Camera-type eye (tissue), 1 donor: Measurements from ENCODE around the gene AMACR. TPM values are rescaled to one million over a fixed set of nuclear protein-coding genes. Genes with fewer than 3 reads are reported as not detected.

Experiments used
- total RNA-seq: library from RNA; depleted of rRNA; stranded (reverse); fragments of >200 nt; gene quantifications from one replicate; pipeline ENCODE4 v1.2.3, GENCODE V29; 2014

Gene AMACR
- 16.7 TPM for total RNA-seq

GRCh38 chr5:34007621-34008600, at the start of gene AMACR:
TSS of gene AMACR (minus strand) at chr5:34008050. CDS start at chr5:34008019, 31 bp downstream.

DNA sequence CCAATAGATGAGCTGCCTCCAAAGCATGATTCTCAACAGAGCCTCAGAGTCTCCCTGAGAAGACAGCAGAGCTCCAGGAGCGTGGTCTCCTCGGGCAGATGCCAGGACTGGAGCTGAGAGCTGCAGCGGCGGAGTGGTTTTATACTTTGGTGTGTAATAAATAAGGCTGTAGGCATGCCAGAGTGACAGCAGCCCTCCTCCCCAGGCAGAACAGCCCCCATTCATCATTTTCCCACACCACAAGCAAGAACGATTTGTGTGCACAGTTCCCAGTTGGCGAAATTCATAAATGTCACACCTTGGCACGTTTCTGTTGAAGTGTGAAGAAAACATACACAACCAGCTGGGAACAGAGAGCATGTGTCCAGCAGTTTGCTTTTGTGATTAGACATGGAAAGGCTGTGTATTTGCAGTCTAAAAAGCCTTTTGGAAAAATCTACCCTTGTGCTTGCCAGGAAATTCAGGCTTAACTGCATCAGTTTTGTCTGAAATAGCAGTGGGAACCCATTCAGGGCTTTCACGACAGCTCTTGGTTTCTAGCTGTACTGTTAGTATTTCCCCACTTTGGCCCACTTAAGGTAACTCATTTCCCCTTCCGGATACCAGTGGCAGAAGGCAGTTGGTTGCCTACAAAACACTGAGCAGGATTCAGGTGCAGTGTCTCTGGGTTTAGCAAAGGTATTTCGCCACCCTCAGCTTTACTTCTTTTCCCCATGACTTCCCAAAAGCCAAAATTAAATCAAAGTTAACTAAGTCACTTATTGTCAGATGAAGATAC, 35.4 kb upstream of the AMACR start, which contains the start of gene C1QTNF3:
TSS of gene C1QTNF3 (minus strand) at position 115 of the 778 bp plus-strand sequence. CDS start at position 27, 88 bp downstream.

DNA sequence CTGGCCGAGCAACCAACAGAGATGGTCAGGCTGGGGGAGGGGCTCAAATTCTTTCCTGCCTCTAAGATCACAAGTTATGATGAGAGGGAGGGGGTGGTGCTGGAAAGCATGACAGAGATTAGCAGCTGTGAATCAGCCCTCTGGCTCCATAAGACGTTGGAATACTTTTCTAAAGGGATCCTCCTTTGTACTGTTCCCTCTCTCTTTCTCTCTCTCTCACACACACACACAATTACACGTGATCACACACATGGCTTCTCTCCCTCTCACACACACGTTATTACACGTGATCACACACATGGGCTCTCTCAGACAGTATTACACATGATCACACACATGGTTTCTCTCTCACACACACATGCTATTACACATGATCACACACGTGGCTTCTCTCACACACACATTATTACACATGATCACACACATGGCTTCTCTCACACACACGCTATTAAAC, 23.2 kb downstream of the AMACR start, which contains the start of gene SLC45A2:
TSS of gene SLC45A2 (minus strand) at position 23 of the 454 bp plus-strand sequence. CDS start 110 bp downstream, outside the sequence.

GRCh38 chr5:33936381-33937016, 71.4 kb downstream of the AMACR start, which contains the start of gene RXFP3:
TSS of gene RXFP3 (plus strand) at chr5:33936386. CDS start at chr5:33936741, 355 bp downstream.

Other genes with a start within 250 kb of the AMACR start
- 28.0 TPM for gene ADAMTS12, start 116.1 kb downstream of the AMACR start, total RNA-seq
- 0.27 TPM for gene RXFP3, start 71.7 kb downstream of the AMACR start, total RNA-seq
- 6.4 TPM for gene SLC45A2, start 23.4 kb downstream of the AMACR start, total RNA-seq
- gene C1QTNF3, start 35.2 kb upstream of the AMACR start, total RNA-seq = 65.3 TPM